RWPE1 (cell line): Measurements from ENCODE around the gene FLOT2.
"Not testable (repeated sequence)": the region's sequence is repeated elsewhere in the genome, so short reads cannot be mapped to it uniquely, and the experiment has no call there.

Source experiments
- CTCF ChIA-PET: fragments of 350-600 bp; sonication (Branson Sonifier 250); formaldehyde crosslinking; extraction: SDS; loops from one replicate; lab custom pipeline; 2021; lab: Yijun Ruan, JAX
- POLR2A ChIA-PET: fragments of 400-600 bp; formaldehyde crosslinking; extraction: SDS; loops from one replicate; lab custom pipeline; 2020; ENCODE audit warnings: antibody characterized with exemption; ENCODE audit not compliant: low non-redundant PET; lab: Yijun Ruan, JAX
- DNase-seq: peaks from one replicate; pipeline ENCODE4 v3.0.0; 2012; ENCODE audit warnings: low spot score
- H3K27ac ChIP-seq: fragments of 450-650 bp; 2 replicates; pipeline ENCODE4 v1.5.1; 2017
- TF ChIP-seq, protein P1 (sequence below): fragments of 450-650 bp; conservative IDR thresholded peaks from 2 replicates; pipeline ENCODE4 v1.5.1; 2017; ENCODE audit warnings: low read depth, mild to moderate bottlenecking

FLOT2 gene

DNA sequence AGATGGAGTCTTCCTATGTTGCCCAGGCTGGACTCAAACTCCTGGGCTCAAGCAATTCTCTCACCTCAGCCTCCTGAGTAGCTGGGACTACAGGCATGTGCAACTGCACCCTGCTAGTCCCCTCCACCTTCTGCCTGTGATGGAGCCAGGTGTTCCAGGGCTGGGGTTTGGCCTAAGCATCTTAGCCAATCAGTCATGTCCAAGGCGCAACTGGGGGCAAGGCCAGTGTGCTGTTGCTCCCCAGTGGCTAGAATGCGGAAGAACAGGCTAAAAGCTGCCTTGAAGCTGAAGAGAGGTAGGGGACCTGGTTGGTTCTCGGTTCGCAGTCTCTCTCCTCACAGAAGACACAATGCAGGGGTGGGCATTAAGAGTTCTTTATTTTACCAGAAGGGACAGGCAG, 18.6 kb downstream of the FLOT2 start:
- peak; percentile 75 for DNase-seq
- CTCF ChIA-PET: interaction anchor here (0.5 to 1.6 kb wide), 6 partner anchors 13 to 152 kb away, joined by 3 to 10 read pairs (median 4); no protein-coding TSS in a partner anchor
- TF ChIP-seq, protein P1, sequence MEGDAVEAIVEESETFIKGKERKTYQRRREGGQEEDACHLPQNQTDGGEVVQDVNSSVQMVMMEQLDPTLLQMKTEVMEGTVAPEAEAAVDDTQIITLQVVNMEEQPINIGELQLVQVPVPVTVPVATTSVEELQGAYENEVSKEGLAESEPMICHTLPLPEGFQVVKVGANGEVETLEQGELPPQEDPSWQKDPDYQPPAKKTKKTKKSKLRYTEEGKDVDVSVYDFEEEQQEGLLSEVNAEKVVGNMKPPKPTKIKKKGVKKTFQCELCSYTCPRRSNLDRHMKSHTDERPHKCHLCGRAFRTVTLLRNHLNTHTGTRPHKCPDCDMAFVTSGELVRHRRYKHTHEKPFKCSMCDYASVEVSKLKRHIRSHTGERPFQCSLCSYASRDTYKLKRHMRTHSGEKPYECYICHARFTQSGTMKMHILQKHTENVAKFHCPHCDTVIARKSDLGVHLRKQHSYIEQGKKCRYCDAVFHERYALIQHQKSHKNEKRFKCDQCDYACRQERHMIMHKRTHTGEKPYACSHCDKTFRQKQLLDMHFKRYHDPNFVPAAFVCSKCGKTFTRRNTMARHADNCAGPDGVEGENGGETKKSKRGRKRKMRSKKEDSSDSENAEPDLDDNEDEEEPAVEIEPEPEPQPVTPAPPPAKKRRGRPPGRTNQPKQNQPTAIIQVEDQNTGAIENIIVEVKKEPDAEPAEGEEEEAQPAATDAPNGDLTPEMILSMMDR: no peak; the same call in 1 of the 2 replicates
- H3K27ac ChIP-seq: peak overlapping the region; percentile 54
- POLR2A ChIA-PET: interaction anchor here (0.6 to 0.7 kb wide), 2 partner anchors 133 to 234 kb away, joined by 3 to 4 read pairs; partner anchors contain the start of gene BLTP2

DNA sequence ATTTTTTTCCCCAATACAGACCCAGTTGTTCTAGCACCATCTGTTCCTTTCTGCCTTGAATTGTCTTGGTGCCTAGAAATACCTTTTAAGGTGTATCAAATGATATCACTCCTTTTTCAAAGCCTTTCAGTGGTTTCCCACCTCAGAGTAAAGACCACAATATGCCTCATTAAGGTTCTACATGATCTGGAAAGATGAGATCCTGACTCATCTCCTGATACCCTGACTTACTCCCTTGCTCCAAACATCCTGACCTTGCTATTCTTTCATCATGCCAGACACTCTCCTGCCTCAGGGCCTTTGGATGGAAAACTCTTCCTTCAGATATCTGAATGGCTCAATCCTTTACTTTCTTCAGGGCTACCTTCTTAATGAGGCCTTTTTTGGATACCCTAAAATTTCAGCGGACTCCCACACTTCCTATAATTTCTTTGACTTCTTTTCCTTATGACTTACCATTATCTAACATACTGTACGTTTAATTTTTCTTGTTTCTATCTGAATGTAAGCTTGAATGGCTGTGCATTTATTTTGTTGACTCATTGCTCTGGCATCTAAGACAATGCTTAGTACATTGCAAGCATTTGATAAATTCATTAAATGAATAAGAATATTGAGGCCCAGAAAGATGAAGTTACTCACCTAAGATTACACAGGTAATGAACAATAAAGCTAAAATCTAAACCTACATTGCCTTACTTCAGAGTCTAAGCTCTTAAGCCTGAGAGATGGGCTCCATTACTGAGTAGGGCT, 19.2 kb downstream of the FLOT2 start:
- TF ChIP-seq, protein P1: no peak
- CTCF ChIA-PET: interaction anchor here (0.5 to 1.6 kb wide), 4 partner anchors 13 to 114 kb away, joined by 3 to 10 read pairs (median 4); no protein-coding TSS in a partner anchor
- H3K27ac ChIP-seq: peak overlapping the region; percentile 41; the same call in 1 of the 2 replicates
- no peak for DNase-seq
- POLR2A ChIA-PET: no interaction called here

DNA sequence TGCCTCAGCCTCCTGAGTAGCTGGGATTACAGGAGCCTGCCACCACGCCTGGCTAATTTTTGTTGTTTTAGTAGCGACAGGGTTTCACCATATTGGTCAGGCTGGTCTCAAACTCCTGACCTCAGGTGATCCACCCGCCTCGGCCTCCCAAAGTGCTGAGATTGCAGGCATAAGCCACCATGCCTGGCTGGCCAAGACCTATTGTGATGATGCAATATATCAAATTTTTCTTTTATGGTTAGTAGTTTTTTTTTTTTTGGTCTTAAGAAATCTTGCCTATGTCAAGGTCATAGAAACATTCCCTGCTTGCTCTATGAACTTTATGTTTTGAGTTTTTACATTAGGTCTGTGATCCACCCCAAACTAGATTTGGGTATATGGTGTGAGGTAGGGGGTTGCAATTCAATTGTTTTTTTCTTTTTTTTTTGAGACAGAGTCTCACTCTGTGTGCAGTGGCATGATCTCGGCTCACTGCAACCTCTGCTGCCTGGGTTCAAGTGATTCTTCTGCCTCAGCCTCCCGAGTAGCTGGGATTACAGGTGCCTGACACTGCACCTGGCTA, 20.3 kb downstream of the FLOT2 start:
- DNase-seq, POLR2A ChIA-PET, CTCF ChIA-PET: not testable (repeated sequence)
- H3K27ac ChIP-seq: peak overlapping the region; percentile 41

DNA sequence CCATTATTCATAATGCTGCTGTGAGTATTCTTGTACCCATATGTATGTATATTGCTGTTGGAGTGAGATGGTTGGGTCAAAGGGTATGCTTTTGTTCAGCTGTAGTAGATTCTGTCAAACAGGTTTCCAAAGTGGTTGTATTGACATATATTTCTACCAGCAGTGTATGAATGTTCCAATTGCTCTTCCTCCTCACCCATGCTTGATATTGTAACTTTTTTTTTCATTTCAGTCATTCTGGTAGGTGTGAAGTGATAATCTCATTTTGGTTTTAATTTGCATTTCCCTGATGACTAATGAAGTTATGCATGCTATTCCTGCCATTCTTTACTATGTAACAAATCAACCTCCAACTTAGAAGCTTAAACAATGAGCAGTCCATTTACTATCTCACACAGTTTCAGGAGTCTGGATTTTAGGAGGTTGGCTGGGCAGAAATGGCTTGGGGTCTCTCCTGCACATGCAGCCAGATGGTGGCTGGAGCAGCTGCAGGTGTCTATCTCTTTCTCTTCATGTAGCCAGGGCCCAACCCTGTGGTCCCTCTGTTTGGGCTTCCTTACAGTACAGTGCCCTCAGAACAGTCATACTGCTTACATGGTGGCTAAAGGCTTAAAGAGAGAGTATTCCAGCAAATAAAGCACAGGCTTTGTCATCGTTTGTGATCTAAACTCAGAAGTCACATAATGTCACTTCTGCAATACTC, 21.5 kb downstream of the FLOT2 start:
- TF ChIP-seq, protein P1: no peak
- H3K27ac ChIP-seq: no peak overlapping the region
- ChIA-PET POLR2A (no interaction called here), CTCF (no interaction called here)
- no peak for DNase-seq

DNA sequence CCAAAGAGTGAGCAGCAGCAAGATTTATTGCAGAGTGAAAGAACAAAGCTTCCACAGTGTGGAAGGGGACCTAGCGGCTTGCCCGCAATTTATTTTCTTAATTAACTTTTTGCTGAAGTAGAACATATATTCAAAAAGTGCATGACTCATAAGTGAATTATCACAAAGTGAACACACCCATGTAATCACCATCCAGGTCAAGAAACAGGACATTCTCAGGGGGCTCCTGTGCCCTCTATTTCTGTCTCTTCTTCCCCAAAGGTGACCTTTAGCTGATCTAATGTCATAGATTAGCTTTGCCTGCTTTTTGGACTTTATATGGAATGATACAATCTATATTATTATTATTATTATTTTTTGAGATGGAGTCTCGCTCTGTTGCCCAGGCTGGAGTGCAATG, 22.8 kb downstream of the FLOT2 start:
- ChIA-PET CTCF (interaction anchor here (0.6 kb wide), 2 partner anchors 23 to 115 kb away, joined by 3 read pairs; no protein-coding TSS in a partner anchor), POLR2A (no interaction called here)
- no peak overlapping the region for H3K27ac ChIP-seq
- DNase-seq: no peak
- TF ChIP-seq, protein P1: no peak

DNA sequence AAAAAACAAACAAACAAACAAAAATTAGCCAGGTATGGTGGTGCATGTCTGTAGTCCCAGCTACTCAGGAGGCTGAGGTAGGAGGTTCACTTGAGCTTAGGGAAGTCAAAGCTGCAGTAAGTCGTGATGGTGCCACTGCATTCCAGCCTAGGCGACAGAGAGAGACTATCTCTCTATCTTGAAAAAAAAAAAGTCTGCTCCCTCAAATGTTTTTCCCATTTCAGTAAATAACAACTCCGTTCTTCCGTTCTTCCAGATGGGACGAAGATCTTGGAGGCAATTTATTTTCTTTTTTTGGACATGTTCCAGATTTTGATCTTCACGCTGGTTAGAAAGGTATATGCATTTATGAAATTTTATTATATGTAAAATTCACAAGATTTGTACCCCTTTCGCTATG, 23.7 kb downstream of the FLOT2 start:
- CTCF ChIA-PET: interaction anchor here (1.0 kb wide), 1 partner anchor 147 kb away, joined by 3 read pairs; no protein-coding TSS in a partner anchor
- no peak overlapping the region for H3K27ac ChIP-seq
- POLR2A ChIA-PET: no interaction called here
- DNase-seq: no peak
- TF ChIP-seq, protein P1: no peak
